Spinal cord (tissue), 10 donors: Measurements from ENCODE around the gene DPP6. TPM values are rescaled to one million over a fixed set of nuclear protein-coding genes. Genes with fewer than 3 reads are reported as not detected.

Experiments used
- DNase-seq, 6 donors: peaks; one replicate each; pipeline versions ENCODE4 v3.0.0 to v3.0.0-alpha.2; 2013 to 2015; ENCODE audit warnings: low spot score in 6 of 6, low read depth in 4 of 6
- H3K27ac ChIP-seq: one replicate; pipeline ENCODE4 v1.5.1; 2013; ENCODE audit warnings: low read depth, low read length, control low read depth
- H3K27me3 ChIP-seq: one replicate; pipeline ENCODE4 v1.6.1; 2013; ENCODE audit warnings: low read length; ENCODE audit not compliant: control insufficient read depth, insufficient read depth
- H3K36me3 ChIP-seq: one replicate; pipeline ENCODE4 v1.6.1; 2013; ENCODE audit warnings: low read length; ENCODE audit not compliant: control insufficient read depth, insufficient read depth
- H3K4me1 ChIP-seq: one replicate; pipeline ENCODE4 v1.6.1; 2013; ENCODE audit warnings: low read length; ENCODE audit not compliant: control insufficient read depth, insufficient read depth
- H3K4me3 ChIP-seq: one replicate; pipeline ENCODE4 v1.5.1; 2013; ENCODE audit warnings: low read depth, low read length, control low read depth
- H3K9me3 ChIP-seq: one replicate; pipeline ENCODE4 v1.6.1; 2013; ENCODE audit warnings: low read length; ENCODE audit not compliant: control insufficient read depth, insufficient read depth
- WGBS: methylation state at CpG from one replicate; pipeline ENCODE4 v1.1.5; 2013; ENCODE audit warnings: missing lambda C conversion rate; ENCODE audit not compliant: insufficient coverage; 5-methylcytosine and 5-hydroxymethylcytosine counted together
- polyA plus RNA-seq, 2 donors: library from polyadenylated mRNA; unstranded; fragments of 120-200 nt; gene quantifications; one replicate each; pipeline ENCODE4 v1.2.1, GENCODE V29; 2013; ENCODE audit not compliant: insufficient read length in 2 of 2
- total RNA-seq, 2 donors: library from RNA; depleted of rRNA in 1 of 2; stranded (reverse); fragments of 120-200 nt in 1 of 2; fragments of >200 nt in 1 of 2; gene quantifications; one replicate each; pipeline versions ENCODE4 v1.2.3 to v1.2.4, GENCODE V29; 2013 to 2014
- donor health status: healthy.

Gene DPP6
- total and polyA plus RNA-seq, 4 donors = 36.3 to 104 (median 78.5) TPM

GRCh38 chr7:154812027-154812426 lies 759.8 kb downstream of the DPP6 start:
- Histone ChIP-seq H3K36me3 (peaks cover 24% of the 10 kb centered on the region), H3K4me1 (no peaks in the 10 kb centered on the region), H3K9me3 (peaks cover 7% of the 10 kb centered on the region), H3K27me3 (no peaks in the 10 kb centered on the region), H3K4me3 (no peak overlapping the region), H3K27ac (no peak overlapping the region)
- no CpG with 5 or more reads among the region's 1 CpG for WGBS
- DNase-seq = no peak

GRCh38 chr7:154817224-154817896 lies 765.2 kb downstream of the DPP6 start:
- WGBS = 84% methylated on average over 7 of the region's 7 CpGs
- no peaks in the 10 kb centered on the region for H3K27me3 ChIP-seq
- DNase-seq = no peak
- no peaks in the 10 kb centered on the region for H3K4me1 ChIP-seq
- H3K4me3 ChIP-seq = no peak overlapping the region
- no peak overlapping the region for H3K27ac ChIP-seq
- peaks cover 7% of the 10 kb centered on the region for H3K36me3 ChIP-seq
- H3K9me3 ChIP-seq = peaks cover under 1% of the 10 kb centered on the region

GRCh38 chr7:154827007-154827406 lies 774.8 kb downstream of the DPP6 start:
- no peaks in the 10 kb centered on the region for H3K4me1 ChIP-seq
- H3K27ac ChIP-seq = no peak overlapping the region
- no peaks in the 10 kb centered on the region for H3K9me3 ChIP-seq
- WGBS = 100% methylated on average over 1 of the region's 2 CpGs
- DNase-seq = no peak
- no peak overlapping the region for H3K4me3 ChIP-seq
- no peaks in the 10 kb centered on the region for H3K27me3 ChIP-seq
- peaks cover 11% of the 10 kb centered on the region for H3K36me3 ChIP-seq

GRCh38 chr7:154832557-154833138 lies 780.5 kb downstream of the DPP6 start:
- no peaks in the 10 kb centered on the region for H3K27me3 ChIP-seq
- peak in 2 of 6 donors; percentile 49 to 57 for DNase-seq
- no peak overlapping the region for H3K4me3 ChIP-seq
- peaks cover 7% of the 10 kb centered on the region for H3K4me1 ChIP-seq
- 77% methylated on average over 12 of the region's 12 CpGs for WGBS
- no peaks in the 10 kb centered on the region for H3K9me3 ChIP-seq
- no peak overlapping the region for H3K27ac ChIP-seq
- H3K36me3 ChIP-seq = peaks cover 19% of the 10 kb centered on the region

GRCh38 chr7:154836021-154836448 lies 783.8 kb downstream of the DPP6 start:
- 46% methylated on average over 9 of the region's 13 CpGs for WGBS

GRCh38 chr7:154837087-154837486 lies 784.9 kb downstream of the DPP6 start:
- no peak for DNase-seq
- Histone ChIP-seq H3K27ac (no peak overlapping the region), H3K4me3 (no peak overlapping the region), H3K36me3 (peaks cover 12% of the 10 kb centered on the region), H3K27me3 (no peaks in the 10 kb centered on the region), H3K4me1 (peaks cover 16% of the 10 kb centered on the region), H3K9me3 (no peaks in the 10 kb centered on the region)
- 98% methylated on average over 8 of the region's 8 CpGs for WGBS

More at GRCh38 chr7:154836021-154836448, 783.8 kb downstream of the DPP6 start:
- Histone ChIP-seq H3K27me3 (no peaks in the 10 kb centered on the region), H3K27ac (no peak overlapping the region), H3K9me3 (no peaks in the 10 kb centered on the region), H3K4me1 (peaks cover 8% of the 10 kb centered on the region), H3K4me3 (no peak overlapping the region), H3K36me3 (peaks cover 12% of the 10 kb centered on the region)
- peak in 2 of 6 donors; percentile 56 to 82 for DNase-seq

GRCh38 chr7:154837622-154838021 lies 785.4 kb downstream of the DPP6 start:
- H3K27ac ChIP-seq = no peak overlapping the region
- H3K9me3 ChIP-seq = no peaks in the 10 kb centered on the region
- H3K36me3 ChIP-seq = peaks cover 10% of the 10 kb centered on the region
- DNase-seq = no peak
- H3K4me1 ChIP-seq = peaks cover 17% of the 10 kb centered on the region
- no peak overlapping the region for H3K4me3 ChIP-seq
- WGBS = no CpG with 5 or more reads among the region's 5 CpGs
- H3K27me3 ChIP-seq = no peaks in the 10 kb centered on the region

GRCh38 chr7:154840086-154840485 lies 787.9 kb downstream of the DPP6 start:
- no peak for DNase-seq
- H3K9me3 ChIP-seq = no peaks in the 10 kb centered on the region
- no peaks in the 10 kb centered on the region for H3K27me3 ChIP-seq
- WGBS = 90% methylated on average over 6 of the region's 7 CpGs
- peaks cover 9% of the 10 kb centered on the region for H3K36me3 ChIP-seq
- peaks cover 21% of the 10 kb centered on the region for H3K4me1 ChIP-seq
- H3K27ac ChIP-seq = no peak overlapping the region
- no peak overlapping the region for H3K4me3 ChIP-seq

- Histone ChIP-seq H3K4me3 (no peak overlapping the region), H3K36me3 (peaks cover 4% of the 10 kb centered on the region), H3K4me1 (peaks cover 15% of the 10 kb centered on the region), H3K9me3 (no peaks in the 10 kb centered on the region), H3K27ac (no peak overlapping the region), H3K27me3 (no peaks in the 10 kb centered on the region)
- WGBS = 19% methylated on average over 7 of the region's 18 CpGs
- DNase-seq = peak in 4 of 6 donors; percentile 22 to 92 (median 58)
Observed at GRCh38 chr7:154841731-154842331, 789.6 kb downstream of the DPP6 start.
